DMS53 (cell line): Measurements from ENCODE around the gene KMT2B.

Experiments used
- DNase-seq: peaks from one replicate; lab custom pipeline; 2025; lab: John Stamatoyannopoulos, UW

KMT2B gene

DNA sequence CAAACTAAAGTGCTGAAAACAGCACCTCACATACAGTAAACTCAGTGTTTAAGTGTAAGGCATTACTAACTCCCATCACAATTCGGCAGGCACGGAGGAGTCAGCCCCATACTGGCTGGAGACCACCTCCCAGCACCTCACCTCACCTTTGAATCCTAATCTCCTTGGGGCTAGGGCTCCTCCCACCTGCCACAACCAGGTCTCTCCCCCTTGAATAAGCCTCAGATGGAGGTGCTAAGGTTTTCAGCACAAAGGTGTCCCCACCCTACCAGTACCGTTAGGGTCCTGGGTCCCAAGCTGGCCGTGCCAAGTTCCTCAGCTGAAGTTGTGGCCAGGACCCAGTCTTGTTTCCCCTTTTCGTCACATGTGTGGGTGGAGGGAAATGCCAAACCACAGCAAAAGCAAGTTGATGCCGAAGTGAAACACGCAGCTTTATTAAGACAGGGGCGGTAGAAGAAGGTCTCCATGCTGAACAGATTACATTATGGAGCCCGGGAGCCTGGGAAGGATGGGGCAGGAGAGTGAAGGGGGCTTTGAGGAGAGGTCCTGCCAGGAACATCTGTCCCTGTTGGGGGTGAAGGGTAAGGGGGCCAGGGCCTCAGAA lies 24.4 kb downstream of the KMT2B start, which contains the start of gene IGFLR1:
IGFLR1 (minus strand) TSS at position 332 of the 604 bp plus-strand sequence. CDS start 1,272 bp downstream, outside the sequence.
- no peak for DNase-seq

DNA sequence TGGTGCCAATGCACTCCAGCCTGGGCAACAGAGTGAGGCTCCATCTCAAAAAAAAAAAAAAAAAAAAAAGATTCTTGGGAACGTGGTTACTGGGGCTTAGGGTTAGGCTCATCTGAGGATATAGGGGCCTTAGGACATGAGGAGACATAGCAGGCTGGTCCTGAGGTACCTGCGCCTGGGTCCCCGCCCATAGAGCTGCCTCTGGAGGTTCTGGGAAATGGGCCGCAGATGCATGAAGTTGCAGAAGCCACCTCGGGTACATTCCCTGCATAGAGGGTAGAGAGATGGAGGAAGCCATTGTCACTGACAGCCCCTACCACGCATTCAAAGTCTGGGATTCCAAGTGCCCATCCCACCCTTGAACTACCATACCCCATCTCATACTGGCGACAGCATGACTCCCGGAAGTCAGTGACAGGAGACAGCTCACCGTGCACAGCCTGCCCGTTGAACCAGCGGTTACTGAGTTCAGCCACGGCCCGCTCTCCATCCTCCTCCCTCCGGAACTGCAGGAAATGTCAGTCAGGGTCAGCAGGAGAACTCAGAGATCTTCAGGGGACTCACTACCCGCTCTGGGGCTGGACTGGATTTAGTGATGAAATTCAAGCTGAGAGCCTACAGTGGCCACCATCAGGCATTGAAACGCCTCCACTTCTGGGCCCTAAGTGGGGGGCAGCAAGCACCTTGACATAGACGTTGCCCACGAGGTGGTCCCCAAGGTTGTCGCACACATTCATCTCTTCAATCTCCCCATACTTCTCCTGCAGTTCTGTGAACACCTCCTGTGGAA lies 26.0 kb downstream of the KMT2B start:
- DNase-seq: no peak

DNA sequence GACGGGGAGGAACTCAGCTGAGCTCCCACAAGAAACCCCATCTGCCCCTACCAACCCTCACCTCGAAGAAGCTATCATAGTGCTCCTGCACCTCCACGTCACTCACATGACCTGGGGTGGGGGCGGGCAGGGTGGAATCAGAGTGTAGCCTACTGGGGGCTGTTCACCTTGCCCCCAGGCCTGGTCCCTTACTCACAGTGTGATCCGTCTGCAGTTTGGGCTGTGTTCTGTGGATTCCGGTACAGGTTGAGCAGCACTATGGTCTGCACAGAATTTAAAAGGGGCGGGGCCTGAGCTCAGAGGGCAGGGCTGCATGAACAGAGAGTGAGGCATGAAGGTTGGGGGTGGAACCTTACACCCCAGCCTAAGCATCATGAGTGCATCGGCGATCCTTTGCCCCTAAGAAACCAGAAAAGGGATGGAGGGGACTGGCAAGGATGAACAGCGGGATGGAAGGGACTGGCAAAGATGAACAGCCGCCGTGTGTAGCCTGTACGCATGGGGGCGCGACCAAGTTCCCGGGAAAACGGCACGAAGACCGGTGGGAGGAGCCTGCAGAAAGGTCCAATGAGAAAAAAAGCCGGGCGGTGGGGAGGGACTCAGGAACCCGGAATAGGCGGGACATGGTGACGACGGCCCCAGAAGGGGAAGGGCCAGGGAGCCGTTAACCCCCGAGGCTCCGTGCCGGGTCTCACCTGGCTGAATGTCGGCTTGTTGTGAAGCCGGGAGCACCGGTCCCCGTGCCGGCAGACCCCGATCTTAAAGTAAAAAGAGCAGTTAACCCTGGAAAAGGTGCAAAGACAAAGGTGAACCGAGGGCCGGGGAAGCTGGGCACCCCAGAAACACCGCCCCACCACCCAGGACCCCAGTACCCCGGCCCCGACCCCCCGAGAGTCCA lies 26.9 kb downstream of the KMT2B start:
- DNase-seq: peak; percentile 100

DNA sequence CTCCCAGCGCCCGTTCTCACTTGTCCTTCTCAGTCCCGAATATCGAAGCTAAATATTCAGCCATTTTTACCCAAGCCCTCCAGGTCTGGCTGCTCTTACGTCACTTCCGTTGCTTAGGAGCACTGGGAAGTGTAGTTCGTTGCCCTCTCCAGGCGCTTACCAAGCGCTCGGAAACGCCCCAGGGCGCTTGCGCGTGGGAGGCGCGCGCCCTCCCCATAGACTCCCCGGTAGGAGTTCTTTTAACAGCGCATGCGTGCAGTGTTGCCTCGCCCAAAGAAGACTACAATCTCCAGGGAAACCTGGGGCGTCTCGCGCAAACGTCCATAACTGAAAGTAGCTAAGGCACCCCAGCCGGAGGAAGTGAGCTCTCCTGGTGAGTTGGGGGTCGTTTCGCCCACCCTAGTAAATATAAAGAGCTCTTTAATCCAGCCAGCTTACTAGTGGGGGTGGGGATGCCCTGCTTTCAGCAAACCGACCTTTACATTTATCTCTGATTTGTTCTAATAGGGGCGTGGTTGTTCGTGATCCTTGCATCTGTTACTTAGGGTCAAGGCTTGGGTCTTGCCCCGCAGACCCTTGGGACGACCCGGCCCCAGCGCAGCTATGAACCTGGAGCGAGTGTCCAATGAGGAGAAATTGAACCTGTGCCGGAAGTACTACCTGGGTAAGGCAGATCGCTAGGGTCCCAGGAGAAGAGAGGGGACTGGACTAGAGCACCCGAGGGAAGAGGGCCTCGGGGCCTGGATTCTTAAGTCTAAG lies 27.7 kb downstream of the KMT2B start, which contains the start of the genes PSENEN and U2AF1L4:
PSENEN (plus strand) TSS at position 324 of the 759 bp plus-strand sequence; CDS start at position 604, 280 bp downstream.
U2AF1L4 (minus strand) TSS at position 91 of the 759 bp plus-strand sequence; CDS start at position 64, 27 bp downstream.
- peak; percentile 100 for DNase-seq

DNA sequence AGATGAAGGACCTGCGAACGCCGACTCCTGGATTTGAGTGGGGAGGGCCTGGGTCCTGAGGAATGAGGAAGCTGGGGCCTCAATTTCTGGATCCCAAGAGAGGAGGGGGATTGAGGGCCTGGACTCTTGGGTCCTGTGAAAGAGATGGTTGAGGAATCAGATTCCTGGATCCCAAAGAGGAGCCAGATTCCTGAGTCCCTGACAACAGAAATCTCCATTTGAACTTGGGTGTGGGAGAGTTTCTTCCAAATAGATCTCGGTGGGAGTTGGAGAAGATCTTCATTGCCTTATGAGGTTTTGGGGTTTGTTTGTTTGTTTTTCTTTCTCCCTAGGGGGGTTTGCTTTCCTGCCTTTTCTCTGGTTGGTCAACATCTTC lies 28.3 kb downstream of the KMT2B start:
- DNase-seq: no peak

DNA sequence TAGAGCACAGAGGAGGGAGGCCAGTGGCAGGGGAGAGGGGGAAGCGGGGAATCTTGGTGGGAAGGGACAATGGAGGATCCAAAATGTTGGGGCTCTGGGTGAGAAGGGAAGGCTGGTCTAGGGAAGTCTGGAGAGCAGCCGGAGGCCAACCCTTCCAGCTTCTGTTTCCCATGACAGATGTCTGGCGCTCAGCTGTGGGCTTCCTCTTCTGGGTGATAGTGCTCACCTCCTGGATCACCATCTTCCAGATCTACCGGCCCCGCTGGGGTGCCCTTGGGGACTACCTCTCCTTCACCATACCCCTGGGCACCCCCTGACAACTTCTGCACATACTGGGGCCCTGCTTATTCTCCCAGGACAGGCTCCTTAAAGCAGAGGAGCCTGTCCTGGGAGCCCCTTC lies 28.7 kb downstream of the KMT2B start:
- no peak for DNase-seq

DNA sequence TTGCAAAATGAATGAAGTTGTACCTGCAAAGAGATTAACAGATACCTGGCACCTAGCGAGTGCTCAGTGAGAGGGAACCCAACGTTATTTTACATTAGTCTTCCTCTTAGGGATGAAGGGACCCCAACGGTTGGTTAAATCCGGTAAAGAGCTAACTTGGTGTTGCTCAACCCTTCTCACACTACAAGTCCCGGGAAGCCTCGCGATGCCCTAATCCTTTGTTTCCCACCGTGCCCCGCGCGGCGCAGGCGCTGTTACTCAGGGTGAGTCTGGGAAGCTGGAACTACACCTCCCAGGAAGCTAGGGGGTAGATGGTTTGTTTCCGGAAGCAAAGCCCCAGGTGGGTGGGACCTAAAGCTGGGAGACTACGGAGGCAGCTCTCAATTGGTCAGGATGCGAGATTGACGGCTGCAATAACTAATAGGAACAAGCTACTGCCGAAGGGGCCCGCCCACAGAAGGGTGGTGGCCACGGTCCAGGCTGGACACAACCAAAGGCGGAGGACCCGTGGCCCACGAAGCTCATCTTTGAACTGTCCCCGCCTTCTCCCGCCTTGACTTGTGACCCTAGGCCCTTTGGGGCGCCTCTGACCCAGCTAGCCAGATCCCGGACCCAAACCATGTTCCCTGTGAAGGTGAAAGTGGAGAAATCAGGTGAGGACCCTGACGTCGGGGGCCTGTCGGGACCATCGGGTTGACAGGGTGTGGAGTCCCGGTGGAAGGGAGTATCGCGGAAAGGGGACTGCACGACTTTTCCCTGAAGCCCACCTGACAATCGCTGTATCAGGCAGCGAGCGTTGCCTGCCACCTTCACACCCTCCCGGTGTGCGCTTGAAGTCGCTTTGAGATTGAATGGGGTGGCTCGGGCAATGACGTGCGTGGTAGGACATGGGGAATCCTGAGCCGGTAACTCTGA lies 30.6 kb downstream of the KMT2B start, which contains the start of gene LIN37:
LIN37 (plus strand) TSS at position 471 of the 915 bp plus-strand sequence; CDS start at position 620, 149 bp downstream.
- DNase-seq: peak; percentile 100

DNA sequence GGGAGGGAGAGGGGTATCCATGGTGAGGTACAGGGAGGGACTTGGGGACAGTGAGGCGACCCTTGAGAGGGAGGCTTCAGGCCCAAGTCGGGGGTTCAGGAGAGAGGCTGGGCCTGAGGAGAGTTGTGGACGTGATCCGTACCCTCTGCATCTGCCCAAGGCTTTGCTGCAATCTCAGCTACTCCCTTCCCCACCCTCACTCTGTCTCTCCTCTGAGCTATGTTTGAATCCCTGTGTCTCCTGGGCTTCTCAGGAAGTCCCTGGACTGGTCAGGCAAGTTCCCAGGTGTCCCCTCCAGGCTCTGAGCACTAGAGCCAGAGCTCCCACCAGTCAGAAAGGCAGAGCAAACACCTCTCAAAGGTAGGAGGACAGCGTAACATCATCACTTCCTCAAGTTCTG lies 32.4 kb downstream of the KMT2B start:
- peak; percentile 52 for DNase-seq

DNA sequence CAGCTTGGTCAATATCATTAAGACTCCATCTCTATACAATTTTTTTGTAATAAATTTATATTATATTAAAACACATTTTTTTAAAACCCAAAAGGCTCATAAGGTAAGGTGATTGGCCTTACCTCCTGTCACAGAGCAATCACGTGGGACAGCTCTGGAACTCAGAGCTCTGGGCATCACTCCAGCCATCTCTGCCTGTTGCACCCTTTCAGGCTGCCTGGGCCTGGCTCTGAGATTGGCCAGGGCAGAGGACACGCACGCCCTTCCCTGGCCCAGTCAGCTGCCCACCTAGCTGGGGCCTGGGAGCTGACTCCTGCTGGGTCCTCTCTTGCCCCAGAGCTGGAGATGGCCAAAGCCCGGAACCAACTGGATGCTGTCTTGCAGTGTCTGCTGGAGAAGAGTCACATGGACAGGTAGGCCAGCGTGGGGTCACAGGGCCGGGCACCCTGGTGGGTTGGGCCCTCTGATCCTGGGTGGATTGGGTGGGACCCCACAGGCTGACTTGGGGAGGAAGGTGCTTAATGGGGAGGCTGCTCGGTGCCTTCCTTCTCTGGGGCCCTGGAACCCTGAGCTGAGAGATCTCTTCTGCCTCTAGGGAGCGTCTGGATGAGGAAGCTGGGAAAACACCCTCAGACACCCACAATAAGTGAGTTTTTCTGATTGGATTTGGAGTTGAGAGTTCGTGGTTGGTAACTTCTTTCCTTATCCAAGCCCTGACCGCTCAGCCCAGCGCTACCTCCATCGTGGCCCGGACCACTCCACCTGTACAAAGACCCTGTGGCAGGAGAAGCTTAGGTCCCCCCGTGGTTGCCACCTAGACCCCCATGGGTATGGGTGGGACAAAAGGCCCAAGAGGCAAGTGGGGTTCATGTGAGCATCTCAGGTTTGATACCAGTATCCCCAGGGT lies 34.3 kb downstream of the KMT2B start:
- no peak for DNase-seq

DNA sequence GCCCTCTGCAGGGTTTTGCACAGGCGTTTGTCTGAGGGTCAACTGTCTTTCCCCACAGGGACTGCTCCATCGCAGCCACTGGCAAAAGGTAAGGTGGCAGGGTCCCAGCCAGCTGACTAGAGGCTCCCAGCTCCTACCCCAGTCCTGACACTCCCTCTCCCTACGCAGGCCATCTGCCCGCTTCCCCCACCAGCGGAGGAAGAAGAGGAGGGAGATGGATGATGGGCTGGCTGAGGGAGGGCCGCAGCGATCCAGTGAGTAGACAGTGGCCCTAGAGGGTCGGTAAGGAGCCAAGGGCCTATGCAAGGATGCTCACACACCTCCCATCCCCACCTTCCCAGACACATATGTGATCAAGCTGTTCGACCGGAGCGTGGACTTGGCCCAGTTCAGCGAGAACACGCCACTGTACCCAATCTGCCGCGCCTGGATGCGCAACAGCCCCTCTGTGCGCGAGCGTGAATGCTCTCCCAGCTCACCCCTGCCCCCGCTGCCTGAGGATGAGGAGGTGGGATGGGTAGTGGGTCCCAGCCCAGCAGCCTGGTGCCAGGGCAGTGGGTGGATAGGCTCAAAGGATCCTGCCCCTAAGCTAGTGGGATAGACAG lies 35.0 kb downstream of the KMT2B start:
- DNase-seq: no peak

DNA sequence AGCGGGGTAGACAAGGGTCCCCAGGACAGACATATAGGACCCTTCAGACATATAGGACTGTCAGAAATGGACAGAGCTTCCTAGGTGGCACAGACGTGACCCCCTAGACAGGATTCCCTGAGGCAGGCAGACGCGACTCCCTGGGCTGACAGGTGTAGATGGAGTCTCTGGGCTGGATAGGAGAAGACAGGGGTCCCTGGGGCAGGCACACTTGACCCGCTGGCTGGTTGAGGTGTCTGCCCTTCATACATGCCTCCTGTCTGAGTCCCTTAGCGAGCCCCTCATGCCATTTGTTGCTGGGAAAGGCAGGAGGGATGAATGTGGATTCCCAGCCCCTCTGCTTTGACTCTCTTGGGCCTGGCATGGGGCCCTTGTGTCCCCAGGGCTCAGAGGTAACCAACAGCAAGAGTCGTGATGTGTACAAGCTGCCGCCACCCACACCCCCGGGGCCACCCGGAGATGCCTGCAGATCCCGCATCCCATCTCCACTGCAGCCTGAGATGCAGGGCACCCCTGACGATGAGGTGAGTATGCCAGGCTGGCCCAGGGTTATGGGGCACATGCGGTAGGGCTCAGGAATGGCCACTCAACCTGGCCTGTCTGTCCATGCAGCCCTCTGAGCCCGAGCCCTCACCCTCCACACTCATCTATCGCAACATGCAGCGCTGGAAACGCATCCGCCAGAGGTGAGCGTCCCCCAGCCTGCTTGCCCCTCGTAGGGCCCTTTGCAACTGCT lies 36.0 kb downstream of the KMT2B start:
- DNase-seq: no peak

DNA sequence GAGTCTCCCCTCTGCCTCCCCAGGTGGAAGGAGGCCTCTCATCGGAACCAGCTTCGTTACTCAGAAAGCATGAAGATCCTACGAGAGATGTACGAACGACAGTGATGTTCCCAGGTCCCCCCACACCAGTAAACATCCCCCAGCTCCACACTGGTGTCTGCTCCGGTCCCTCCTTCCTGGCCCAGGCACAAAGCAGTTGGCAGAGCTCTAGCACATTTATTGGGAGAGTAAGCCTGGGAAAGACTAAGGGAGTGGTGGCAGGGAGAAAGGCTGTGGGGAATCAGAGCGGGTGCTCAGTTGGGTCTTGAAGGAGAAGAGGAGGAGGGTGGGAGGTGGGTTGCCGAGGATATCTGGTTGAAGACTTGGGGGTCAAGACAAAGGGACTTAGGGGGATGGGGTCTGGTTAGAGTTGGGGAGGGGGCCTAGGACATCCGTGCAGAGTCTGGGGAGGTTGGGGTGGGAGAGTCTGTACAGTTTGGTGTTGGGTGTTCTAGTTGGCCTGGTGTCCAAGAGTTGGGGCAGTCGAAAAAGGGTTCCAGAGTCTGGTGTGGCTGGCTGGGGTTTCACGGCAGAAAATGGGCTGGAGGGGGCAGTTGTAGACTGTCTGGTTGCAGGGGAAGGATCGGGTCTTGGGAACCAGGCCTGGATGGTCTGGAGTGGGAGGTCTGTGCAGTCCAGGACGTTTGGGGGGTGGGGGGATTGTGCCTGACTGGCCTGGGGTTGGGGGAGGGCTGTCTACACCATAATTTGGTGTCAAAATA lies 36.7 kb downstream of the KMT2B start:
- no peak for DNase-seq

DNA sequence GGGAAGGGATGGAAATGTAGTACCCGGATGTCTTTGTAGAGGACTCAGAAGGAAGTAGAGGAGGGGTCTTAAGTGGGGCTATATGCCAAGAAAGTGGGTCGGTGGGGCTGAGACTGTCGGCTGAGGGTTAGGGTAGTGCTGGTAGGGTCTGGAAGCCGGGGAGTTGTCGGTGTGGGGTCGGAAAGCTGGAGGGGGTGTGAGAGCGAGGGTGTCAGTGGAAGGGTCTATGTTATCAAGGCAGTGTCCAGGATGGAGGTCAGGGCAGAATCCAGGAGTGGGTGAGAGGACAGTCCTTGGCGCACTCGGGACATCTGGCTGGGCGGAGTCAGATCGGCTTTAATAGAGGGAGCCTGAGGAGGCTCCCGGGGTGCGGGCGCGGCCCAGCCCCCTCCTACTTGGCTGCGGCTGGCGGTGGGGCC lies 37.3 kb downstream of the KMT2B start:
- no peak for DNase-seq

DNA sequence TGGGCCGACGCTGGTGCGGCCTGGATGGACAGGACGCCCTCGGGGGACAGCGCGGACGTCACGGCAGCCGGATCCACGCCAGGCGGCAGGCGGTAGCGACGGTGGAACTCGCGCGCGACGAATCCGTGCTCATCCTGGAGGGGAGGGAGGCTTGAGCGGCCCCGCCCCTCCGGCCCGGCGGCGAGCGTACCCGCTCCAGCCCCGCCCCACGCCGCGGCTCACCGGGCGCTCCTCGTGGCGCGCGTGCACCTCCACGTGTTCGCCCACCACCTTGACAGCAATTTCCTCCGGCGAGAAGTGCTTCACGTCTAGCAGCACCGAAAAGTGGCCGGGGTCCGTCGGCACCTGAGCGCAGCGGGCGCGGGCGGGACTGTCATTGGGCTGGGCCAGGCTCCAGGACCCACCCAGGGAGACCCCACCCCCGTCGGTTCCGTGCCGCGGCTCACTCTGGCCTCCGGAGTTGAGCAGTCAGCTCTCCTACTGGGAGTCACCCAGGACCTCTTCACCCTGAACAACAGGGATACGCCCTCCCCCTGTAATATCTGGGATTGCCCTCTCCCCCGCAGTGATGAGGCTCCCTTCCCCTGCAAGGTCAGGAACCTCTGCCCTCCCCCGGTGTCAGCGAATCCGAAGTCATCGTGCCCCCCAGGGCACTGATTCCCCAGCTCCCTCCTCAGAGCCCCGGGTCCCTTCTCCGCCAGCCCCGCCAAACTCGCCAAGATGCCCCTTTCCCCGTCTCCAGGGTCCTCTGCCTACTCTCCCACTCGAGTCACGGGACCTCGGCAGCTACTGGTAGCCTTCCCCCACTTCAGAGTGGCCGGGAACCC lies 38.0 kb downstream of the KMT2B start:
- DNase-seq: no peak

DNA sequence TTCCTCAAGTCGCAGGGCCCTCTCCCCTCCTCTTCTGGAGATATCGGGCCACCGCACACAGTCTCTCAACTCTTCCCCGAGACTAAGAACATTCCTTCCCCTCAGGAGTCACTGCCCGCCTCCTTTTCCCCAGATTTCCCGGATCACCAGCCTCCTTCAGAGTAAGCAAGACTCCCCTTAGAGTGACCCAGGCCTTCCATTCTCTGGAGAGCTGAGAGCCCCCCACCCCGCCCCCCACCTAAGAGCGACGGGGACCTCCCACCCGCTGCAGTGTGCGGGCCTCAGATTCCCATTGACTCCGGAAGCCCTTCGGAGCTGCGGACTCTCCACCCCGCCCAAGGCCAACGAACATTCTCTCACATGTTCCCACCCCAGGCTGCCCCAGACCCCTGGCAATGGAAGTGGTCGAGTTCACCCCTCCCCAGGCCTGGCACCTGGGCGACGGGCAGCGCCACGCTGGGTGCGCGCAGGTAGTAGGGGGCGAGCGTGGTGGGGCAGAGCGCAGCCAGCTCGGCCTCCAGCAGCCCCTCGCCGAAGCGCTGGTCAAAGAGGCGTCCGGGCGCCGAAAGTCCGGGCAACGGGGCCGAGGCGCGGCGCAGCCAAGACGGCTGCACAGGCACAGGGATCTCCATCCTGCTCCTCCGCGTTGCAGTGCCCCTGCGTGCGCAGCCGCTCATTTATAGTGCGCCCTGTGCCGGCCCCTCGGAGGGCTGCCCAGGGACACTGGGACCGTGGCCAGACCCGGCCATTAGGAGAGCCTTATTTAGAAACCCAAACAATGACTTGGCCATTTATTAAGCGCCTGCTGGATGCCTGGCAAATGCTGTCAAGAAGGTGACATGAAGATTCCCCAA lies 38.8 kb downstream of the KMT2B start, which contains the start of gene HSPB6:
HSPB6 (minus strand) TSS at position 653 of the 854 bp plus-strand sequence; CDS start at position 632, 21 bp downstream.
- DNase-seq: peak; percentile 75
